ENCODE measurements around the gene TJP3. TPM values are rescaled to one million over a fixed set of nuclear protein-coding genes. Genes with fewer than 3 reads are reported as not detected.

Gene TJP3
- total RNA-seq, 4 donors from 2014 or later: 29.7 to 43.7 (median 39.8) TPM

GRCh38 chr19:3693025-3693925, 14.9 kb upstream of the TJP3 start:
- H3K4me3 ChIP-seq (replicated peaks in 1 of 3): no peak overlapping the region
- TF ChIP-seq CTCF (IDR thresholded peaks at IDR 0.05): no peak
- no peak for TF ChIP-seq POLR2A (IDR thresholded peaks at IDR 0.05)
- H3K27me3 ChIP-seq: no peaks in the 10 kb centered on the region
- DNase-seq: no peak
- H3K9me3 ChIP-seq: no peaks in the 10 kb centered on the region
- WGBS, 2 donors: 82 to 85% methylated on average over 15 to 29 of the region's 34 CpGs
- H3K36me3 ChIP-seq: no peaks in the 10 kb centered on the region
- no peak overlapping the region for H3K27ac ChIP-seq
- peaks cover 0 to 12% of the 10 kb centered on the region in 2 donors for H3K4me1 ChIP-seq
- intact Hi-C loops (cut with DNase I): no loop called here

GRCh38 chr19:3694361-3695123, 13.6 kb upstream of the TJP3 start:
- Histone ChIP-seq H3K4me1 (peaks cover 6 to 17% of the 10 kb centered on the region in 2 donors), H3K4me3 (replicated peaks in 1 of 3) (no peak overlapping the region), H3K27me3 (no peaks in the 10 kb centered on the region), H3K9me3 (no peaks in the 10 kb centered on the region), H3K36me3 (no peaks in the 10 kb centered on the region), H3K27ac (no peak overlapping the region)
- DNase-seq: no peak
- intact Hi-C loops (cut with DNase I): no loop called here
- TF ChIP-seq POLR2A (IDR thresholded peaks at IDR 0.05): no peak
- no peak for TF ChIP-seq CTCF (IDR thresholded peaks at IDR 0.05)
- 87% methylated on average over 42 of the region's 42 CpGs for whole genome bisulfite sequencing, 2 donors

- H3K4me1 ChIP-seq: peaks cover 6 to 17% of the 10 kb centered on the region in 2 donors
- 92 to 95% methylated on average over 14 of the region's 25 CpGs for WGBS, 2 donors
- H3K36me3 ChIP-seq: no peaks in the 10 kb centered on the region
- H3K4me3 ChIP-seq (replicated peaks in 1 of 3): no peak overlapping the region
- intact Hi-C loops (cut with DNase I): no loop called here
- TF ChIP-seq CTCF (IDR thresholded peaks at IDR 0.05): no peak
- TF ChIP-seq POLR2A (IDR thresholded peaks at IDR 0.05): no peak
- no peaks in the 10 kb centered on the region for H3K9me3 ChIP-seq
- DNase-seq: no peak
- H3K27me3 ChIP-seq: no peaks in the 10 kb centered on the region
- no peak overlapping the region for H3K27ac ChIP-seq
Measured at GRCh38 chr19:3695124-3695733, 13.0 kb upstream of the TJP3 start.

- intact Hi-C loops (cut with DNase I): no loop called here
- WGBS, 2 donors: 86 to 93% methylated on average over 23 of the region's 23 CpGs
- H3K36me3 ChIP-seq: no peaks in the 10 kb centered on the region
- no peak overlapping the region for H3K27ac ChIP-seq
- TF ChIP-seq CTCF (IDR thresholded peaks at IDR 0.05) (no peak), POLR2A (IDR thresholded peaks at IDR 0.05) (no peak)
- H3K27me3 ChIP-seq: no peaks in the 10 kb centered on the region
- peaks cover 11 to 17% of the 10 kb centered on the region in 2 donors for H3K4me1 ChIP-seq
- no peaks in the 10 kb centered on the region for H3K9me3 ChIP-seq
- H3K4me3 ChIP-seq (replicated peaks in 1 of 3): no peak overlapping the region
- DNase-seq: no peak
Measured at GRCh38 chr19:3695986-3696659, 12.1 kb upstream of the TJP3 start.
